H1 (cell line): ENCODE data around the gene FHIP1B. TPM values are rescaled to one million over a fixed set of nuclear protein-coding genes. Genes with fewer than 3 reads are reported as not detected.

ENCODE experiments used
- CTCF ChIA-PET: fragments of 300-600 bp; sonication (Branson Sonifier 250); formaldehyde crosslinking; loops from one replicate; lab custom pipeline; 2021; ENCODE audit not compliant: partially characterized antibody; lab: Charles Lee
- POLR2A ChIA-PET: fragments of 300-600 bp; sonication (Branson Sonifier 250); formaldehyde crosslinking; loops from one replicate; lab custom pipeline; 2021; ENCODE audit warnings: inconsistent platforms; ENCODE audit not compliant: partially characterized antibody; lab: Charles Lee
- DNase-seq, 2 experiments: peaks; one replicate each; pipeline versions ENCODE4 v3.0.0 to v3.0.0-alpha.2; 2010 to 2022; ENCODE audit warnings: low spot score in 2 of 2, low read depth in 1 of 2, mixed read lengths in 1 of 2
- FAIRE-seq: peaks from 2 replicates; lab custom pipeline; 2011; peaks lifted over from hg19 to GRCh38; lab: Jason Lieb, UNC
- H2AFZ ChIP-seq: 2 replicates; pipeline ENCODE4 v1.8.1; 2012; ENCODE audit warnings: low read length, inconsistent platforms
- H2AK5ac ChIP-seq: 2 replicates; pipeline ENCODE4 v1.6.1; 2013; ENCODE audit warnings: low read depth, low read length
- H2BK120ac ChIP-seq: replicated peaks from 2 replicates; pipeline ENCODE3; 2013; ENCODE audit warnings: low read depth, low read length, inconsistent platforms
- H2BK12ac ChIP-seq: 2 replicates; pipeline ENCODE4 v1.6.1; 2013; ENCODE audit warnings: low read depth, low read length
- H2BK15ac ChIP-seq: 2 replicates; pipeline ENCODE4 v1.6.1; 2013; ENCODE audit warnings: low read length
- H2BK20ac ChIP-seq: 2 replicates; pipeline ENCODE4 v1.6.1; 2013; ENCODE audit warnings: low read length
- H2BK5ac ChIP-seq: 2 replicates; pipeline ENCODE4 v1.6.1; 2013; ENCODE audit warnings: low read depth, low read length
- H3K14ac ChIP-seq: 2 replicates; pipeline ENCODE4 v1.6.1; 2013; ENCODE audit warnings: inconsistent platforms; ENCODE audit not compliant: insufficient read length
- H3K18ac ChIP-seq: 2 replicates; pipeline ENCODE4 v1.6.1; 2013; ENCODE audit warnings: low read length; ENCODE audit errors: extremely low read depth
- H3K23ac ChIP-seq: 2 replicates; pipeline ENCODE4 v1.6.1; 2013; ENCODE audit warnings: inconsistent platforms; ENCODE audit not compliant: insufficient read length
- H3K23me2 ChIP-seq: 2 replicates; pipeline ENCODE4 v1.6.1; 2013; ENCODE audit warnings: low read depth, low read length
- H3K27ac ChIP-seq: 2 replicates; pipeline ENCODE4 v1.6.1; 2011; ENCODE audit warnings: low read depth, low read length, inconsistent platforms
- H3K27me3 ChIP-seq, 4 experiments: replicated peaks in 1 of 4; 1 replicate in 1 of 4; 2 replicates in 3 of 4; pipeline versions ENCODE4 v1.6.1 to v1.8.1; 2011 to 2013; ENCODE audit warnings: low read length in 3 of 4, mild to moderate bottlenecking in 3 of 4, inconsistent platforms in 2 of 4, mixed read lengths in 2 of 4, moderate library complexity in 1 of 4; ENCODE audit not compliant: control insufficient read depth in 3 of 4, insufficient read depth in 3 of 4; ENCODE audit errors: extremely low read depth in 1 of 4
- H3K36me3 ChIP-seq, 4 experiments: 2 replicates each; pipeline versions ENCODE4 v1.6.1 to v1.8.1; 2011 to 2013; ENCODE audit warnings: mild to moderate bottlenecking in 4 of 4, low read length in 3 of 4, moderate library complexity in 2 of 4, control low read depth in 1 of 4, inconsistent platforms in 1 of 4; ENCODE audit not compliant: insufficient read depth in 4 of 4, control insufficient read depth in 2 of 4
- H3K4ac ChIP-seq: replicated peaks from 2 replicates; pipeline ENCODE3; 2013; ENCODE audit warnings: low read length, low read depth, mixed read lengths, inconsistent platforms; ENCODE audit not compliant: insufficient read length
- H3K4me1 ChIP-seq, 4 experiments: replicated peaks in 1 of 4; 1 replicate in 1 of 4; 2 replicates in 3 of 4; pipeline versions ENCODE4 v1.6.1 to v1.8.1; 2011 to 2013; ENCODE audit warnings: low read length in 3 of 4, inconsistent platforms in 2 of 4, mixed read lengths in 1 of 4; ENCODE audit not compliant: insufficient read depth in 4 of 4, control insufficient read depth in 3 of 4
- H3K4me2 ChIP-seq, 2 experiments: 2 replicates each; pipeline versions ENCODE4 v1.6.1 to v1.8.1; 2011 to 2013; ENCODE audit warnings: low read depth in 2 of 2, low read length in 2 of 2, control low read depth in 1 of 2, inconsistent platforms in 1 of 2, mild to moderate bottlenecking in 1 of 2; ENCODE audit not compliant: insufficient read depth in 1 of 2
- H3K4me3 ChIP-seq, 4 experiments: fragments of 200-600, 300-600 bp in 1 of 4; sonication (generic), shearing (Covaris generic), sonication (Bioruptor Twin) in 1 of 4; 2 replicates each; pipeline versions ENCODE4 v1.5.1 to v1.8.1; 2011 to 2016; ENCODE audit warnings: low read length in 4 of 4, low read depth in 3 of 4, control low read depth in 2 of 4, inconsistent platforms in 2 of 4, mild to moderate bottlenecking in 2 of 4, mixed read lengths in 1 of 4, moderate library complexity in 1 of 4; ENCODE audit not compliant: insufficient read depth in 2 of 4; ENCODE audit errors: extremely low read depth in 1 of 4
- H3K56ac ChIP-seq: replicated peaks from 2 replicates; pipeline ENCODE3; 2013; ENCODE audit warnings: low read depth, mild to moderate bottlenecking, mixed read lengths, low read length, inconsistent platforms; ENCODE audit not compliant: insufficient read length
- H3K79me1 ChIP-seq: 2 replicates; pipeline ENCODE4 v1.6.1; 2013; ENCODE audit warnings: low read depth, low read length, control low read depth
- H3K79me2 ChIP-seq, 2 experiments: 2 replicates each; pipeline versions ENCODE4 v1.6.1 to v1.8.1; 2012 to 2013; ENCODE audit warnings: low read length in 2 of 2, mild to moderate bottlenecking in 2 of 2, inconsistent platforms in 1 of 2; ENCODE audit not compliant: insufficient read depth in 2 of 2, control insufficient read depth in 1 of 2
- H3K9ac ChIP-seq, 4 experiments: replicated peaks in 1 of 4; 1 replicate in 1 of 4; 2 replicates in 3 of 4; pipeline versions ENCODE4 v1.6.1 to v1.8.1; 2011 to 2013; ENCODE audit warnings: low read depth in 3 of 4, low read length in 3 of 4, control low read depth in 2 of 4, mild to moderate bottlenecking in 2 of 4, moderate library complexity in 2 of 4, inconsistent platforms in 1 of 4; ENCODE audit errors: extremely low read depth in 1 of 4
- H3K9me3 ChIP-seq, 2 experiments: 2 replicates each; pipeline versions ENCODE4 v1.6.1 to v1.8.1; 2012 to 2013; ENCODE audit warnings: mild to moderate bottlenecking in 2 of 2, moderate library complexity in 2 of 2, control low read depth in 1 of 2, inconsistent platforms in 1 of 2, low read depth in 1 of 2, low read length in 1 of 2, mixed read lengths in 1 of 2; ENCODE audit not compliant: insufficient read depth in 2 of 2
- H4K20me1 ChIP-seq, 2 experiments: replicated peaks in 1 of 2; 2 replicates each; pipeline versions ENCODE3 to v1.8.1; 2011 to 2013; ENCODE audit warnings: inconsistent platforms in 2 of 2, low read length in 2 of 2, mild to moderate bottlenecking in 1 of 2; ENCODE audit not compliant: insufficient read depth in 2 of 2, control insufficient read depth in 1 of 2
- H4K5ac ChIP-seq: 2 replicates; pipeline ENCODE4 v1.6.1; 2013; ENCODE audit warnings: low read length, low read depth, mixed read lengths, inconsistent platforms; ENCODE audit not compliant: insufficient read length
- H4K8ac ChIP-seq: 2 replicates; pipeline ENCODE4 v1.8.0; 2013; ENCODE audit warnings: mild to moderate bottlenecking, moderate library complexity, low read length, inconsistent platforms; ENCODE audit not compliant: insufficient read depth; ENCODE audit errors: extremely low read depth
- H4K91ac ChIP-seq: replicated peaks from 2 replicates; pipeline ENCODE3; 2013; ENCODE audit warnings: low read length, mixed read lengths, inconsistent platforms; ENCODE audit not compliant: insufficient read length
- CHD1 ChIP-seq: IDR thresholded peaks from 2 replicates; pipeline ENCODE4 v1.6.1; 2012; ENCODE audit warnings: low read depth, low read length, improper control_type of control experiment
- EGR1 ChIP-seq: IDR thresholded peaks from 2 replicates; pipeline ENCODE4 v1.6.1; 2011; ENCODE audit warnings: low read depth, low read length, borderline replicate concordance
- EP300 ChIP-seq, 2 experiments: IDR thresholded peaks; 1 replicate in 1 of 2; 2 replicates in 1 of 2; pipeline ENCODE4 v1.6.1; 2011 to 2012; ENCODE audit warnings: low read depth in 2 of 2, low read length in 2 of 2, mild to moderate bottlenecking in 2 of 2, borderline replicate concordance in 1 of 2, inconsistent platforms in 1 of 2, moderate library complexity in 1 of 2
- GABPA ChIP-seq: IDR thresholded peaks from 2 replicates; pipeline ENCODE4 v1.6.1; 2011; ENCODE audit warnings: mild to moderate bottlenecking, low read length, moderate library complexity, borderline replicate concordance; ENCODE audit not compliant: insufficient read depth
- JUN ChIP-seq: IDR thresholded peaks from 2 replicates; pipeline ENCODE4 v1.6.1; 2011; ENCODE audit warnings: low read depth, mild to moderate bottlenecking, improper control_type of control experiment, low read length
- KDM1A ChIP-seq: fragments of 200-600, 300-600 bp; sonication (generic); IDR thresholded peaks from 2 replicates; pipeline ENCODE4 v1.7.1; 2016; ENCODE audit warnings: mild to moderate bottlenecking, low read length, borderline replicate concordance
- NANOG ChIP-seq: IDR thresholded peaks from 2 replicates; pipeline ENCODE4 v1.6.1; 2011; ENCODE audit warnings: low read length, low read depth, mild to moderate bottlenecking, inconsistent platforms; ENCODE audit not compliant: insufficient read depth, poor library complexity, severe bottlenecking
- SAP30 ChIP-seq: fragments of 300-600 bp; sonication (generic); IDR thresholded peaks from 2 replicates; pipeline ENCODE4 v1.7.1; 2012; ENCODE audit warnings: low read length, moderate library complexity, mild to moderate bottlenecking, inconsistent platforms; ENCODE audit not compliant: insufficient read depth, insufficient replicate concordance
- polyA plus RNA-seq, 7 experiments: library from polyadenylated mRNA; depleted of rRNA in 3 of 7; stranded (reverse) in 5 of 7; unstranded in 2 of 7; fragments of >200 nt in 5 of 7; fragments of 200-250 nt in 2 of 7; gene quantifications; 1 replicate in 5 of 7; 2 replicates in 1 of 7; 4 replicates in 1 of 7; pipeline versions ENCODE4 v1.2.1 to v1.2.3, GENCODE V29; 2011 to 2013; ENCODE audit warnings: missing spikeins in 2 of 7, mixed read lengths in 2 of 7
- total RNA-seq: library from RNA; stranded (reverse); fragmentation: NEBNext Ultra II Directional; extraction: Animal tissue kit (Norgen Biotek cat#: 25700); gene quantifications from 2 replicates; pipeline ENCODE4 v1.2.1, GENCODE V29; 2021

The FHIP1B gene
- total and polyA plus RNA-seq, 2 of the 8 experiments (the other 6 are each of a cell fraction or from before 2014, with no cell fraction given) = 16.8 to 41.9 TPM

GRCh38 chr11:6232899-6233298 lies 1.5 kb downstream of the FHIP1B start:
- Histone ChIP-seq H3K23ac (no peak overlapping the region), H2BK20ac (no peak overlapping the region), H4K20me1 (peaks cover 2 to 7% of the 10 kb centered on the region in 2 experiments), H3K27me3 (0 out of 7 replicates have a peak, but pooled peaks cover 0 to 2% (median 0%) of the 10 kb centered on the region in 4 experiments), H3K18ac (no peak overlapping the region), H2AK5ac (no peak overlapping the region), H3K9ac (no peak overlapping the region), H4K5ac (no peak overlapping the region), H3K27ac (no peak overlapping the region), H3K4ac (no peak overlapping the region), H3K9me3 (no peaks in the 10 kb centered on the region), H3K56ac (no peak overlapping the region), H2BK5ac (no peak overlapping the region), H3K4me3 (no peak overlapping the region), H3K23me2 (peaks cover 9% of the 10 kb centered on the region), H2BK12ac (no peak overlapping the region), H3K36me3 (no peaks in the 10 kb centered on the region), H4K91ac (no peak overlapping the region), H3K4me1 (peaks cover 0 to 5% (median 2%) of the 10 kb centered on the region in 4 experiments; a peak in 2 of 7 replicates), H2AFZ (no peak overlapping the region), H3K79me1 (peaks cover 5% of the 10 kb centered on the region; the same call in 1 of the 2 replicates), H3K79me2 (peaks cover 3 to 50% of the 10 kb centered on the region in 2 experiments; a peak in 3 of 4 replicates), H4K8ac (no peak overlapping the region), H2BK15ac (no peak overlapping the region), H3K14ac (no peak overlapping the region), H2BK120ac (no peak overlapping the region), H3K4me2 (no peak overlapping the region; a peak in 1 of 4 replicates)
- POLR2A ChIA-PET = no interaction called here
- no peak for DNase-seq
- TF ChIP-seq EP300 (IDR thresholded peaks at IDR 0.05; ENCODE audit: borderline replicate concordance in 1 of 2, low read depth in 2 of 2, low read length in 2 of 2) (no peak), SAP30 (no peak), GABPA (no peak), EGR1 (no peak), KDM1A (no peak), CHD1 (no peak), NANOG (no peak), JUN (no peak)
- CTCF ChIA-PET = interaction anchor here (0.9 to 7.1 kb wide), 4 partner anchors 18 to 120 kb away, joined by 3 to 51 read pairs (median 4); no protein-coding TSS in a partner anchor
- FAIRE-seq = no peak
